ENCODE results near the gene NPHP3. TPM values are rescaled to one million over a fixed set of nuclear protein-coding genes. Genes with fewer than 3 reads are reported as not detected.

The NPHP3 gene
- total and polyA plus RNA-seq, 2 donors (not counting 1 experiment from before 2014, with no cell fraction given) = 18.4 to 47.8 TPM

GRCh38 chr3:132694991-132695390 is 27.2 kb downstream of the NPHP3 start:
- Histone ChIP-seq H3K4me2 (replicated peaks; ENCODE audit: low read depth, low read length, poor library complexity, severe bottlenecking) (no peak overlapping the region), H3K27ac (ENCODE audit: low read length in 2 of 2) (no peak overlapping the region), H3K27me3 (replicated peaks in 1 of 4; ENCODE audit: control extremely low read depth in 1 of 4, control insufficient read depth in 3 of 4, insufficient read depth in 4 of 4, low read length in 3 of 4) (no peaks in the 10 kb centered on the region), H3K4me3 (ENCODE audit: control extremely low read depth in 1 of 5, extremely low read depth in 1 of 5, insufficient read depth in 1 of 5, low read depth in 2 of 5, low read length in 4 of 5) (no peak overlapping the region), H3K4me1 (ENCODE audit: control insufficient read depth in 2 of 2, insufficient read depth in 2 of 2, low read length in 2 of 2) (no peaks in the 10 kb centered on the region), H2AFZ (ENCODE audit: insufficient read depth, low read depth, low read length, poor library complexity, severe bottlenecking) (no peak overlapping the region), H3K36me3 (replicated peaks in 1 of 2; ENCODE audit: control extremely low read depth in 1 of 2, control insufficient read depth in 1 of 2, extremely low read depth in 1 of 2, insufficient read depth in 2 of 2, low read length in 1 of 2) (peaks cover 13 to 48% of the 10 kb centered on the region in 2 experiments), H4K20me1 (ENCODE audit: control insufficient read depth, insufficient read depth, low read length, poor library complexity, severe bottlenecking) (no peaks in the 10 kb centered on the region), H3K9ac (ENCODE audit: low read length) (no peak overlapping the region), H3K79me2 (ENCODE audit: control insufficient read depth, insufficient read depth, low read length) (no peaks in the 10 kb centered on the region), H3K9me3 (ENCODE audit: control extremely low read depth in 1 of 3, control insufficient read depth in 2 of 3, insufficient read depth in 1 of 3, low read length in 2 of 3) (no peaks in the 10 kb centered on the region)
- POLR2A ChIA-PET = no interaction called here
- no CpG with 5 or more reads among the region's 4 CpGs for WGBS (ENCODE audit: insufficient coverage)
- intact Hi-C loops (cut with micrococcal nuclease) = no loop called here
- CTCF ChIA-PET = no interaction called here
- no peak overlapping the region for H3K4me3 Mint-ChIP-seq
- TF ChIP-seq EZH2 (IDR thresholded peaks at IDR 0.05; ENCODE audit: borderline replicate concordance, insufficient read depth, low read depth, low read length, poor library complexity, severe bottlenecking) = no peak
- no peak for TF ChIP-seq CTCF (IDR thresholded peaks at IDR 0.05)
- DNase-seq = no peak
- H3K27ac Mint-ChIP-seq = no peak overlapping the region
- H3K4me1 Mint-ChIP-seq = no peaks in the 10 kb centered on the region
- H3K9me3 Mint-ChIP-seq (ENCODE audit: insufficient read depth) = no peaks in the 10 kb centered on the region
- ATAC-seq (ENCODE audit: low read depth) = no peak
- no peaks in the 10 kb centered on the region for H3K27me3 Mint-ChIP-seq

GRCh38 chr3:132690040-132690439 is 32.2 kb downstream of the NPHP3 start:
- Histone ChIP-seq H3K4me3 (ENCODE audit: control extremely low read depth in 1 of 5, extremely low read depth in 1 of 5, insufficient read depth in 1 of 5, low read depth in 2 of 5, low read length in 4 of 5) (no peak overlapping the region), H4K20me1 (ENCODE audit: control insufficient read depth, insufficient read depth, low read length, poor library complexity, severe bottlenecking) (no peaks in the 10 kb centered on the region), H3K27me3 (replicated peaks in 1 of 4; ENCODE audit: control extremely low read depth in 1 of 4, control insufficient read depth in 3 of 4, insufficient read depth in 4 of 4, low read length in 3 of 4) (no peaks in the 10 kb centered on the region), H3K79me2 (ENCODE audit: control insufficient read depth, insufficient read depth, low read length) (no peaks in the 10 kb centered on the region), H3K4me1 (ENCODE audit: control insufficient read depth in 2 of 2, insufficient read depth in 2 of 2, low read length in 2 of 2) (no peaks in the 10 kb centered on the region), H3K4me2 (replicated peaks; ENCODE audit: low read depth, low read length, poor library complexity, severe bottlenecking) (no peak overlapping the region), H3K9me3 (ENCODE audit: control extremely low read depth in 1 of 3, control insufficient read depth in 2 of 3, insufficient read depth in 1 of 3, low read length in 2 of 3) (peaks cover 0 to 1% (median 0%) of the 10 kb centered on the region in 3 donors), H3K36me3 (replicated peaks in 1 of 2; ENCODE audit: control extremely low read depth in 1 of 2, control insufficient read depth in 1 of 2, extremely low read depth in 1 of 2, insufficient read depth in 2 of 2, low read length in 1 of 2) (peaks cover 11 to 40% of the 10 kb centered on the region in 2 experiments), H3K9ac (ENCODE audit: low read length) (no peak overlapping the region), H3K27ac (ENCODE audit: low read length in 2 of 2) (no peak overlapping the region), H2AFZ (ENCODE audit: insufficient read depth, low read depth, low read length, poor library complexity, severe bottlenecking) (no peak overlapping the region)
- H3K9me3 Mint-ChIP-seq (ENCODE audit: insufficient read depth) = no peaks in the 10 kb centered on the region
- POLR2A ChIA-PET = no interaction called here
- no peak for DNase-seq
- CTCF ChIA-PET = no interaction called here
- H3K4me1 Mint-ChIP-seq = no peaks in the 10 kb centered on the region
- WGBS (ENCODE audit: insufficient coverage) = 100% methylated on average over 1 of the region's 4 CpGs
- no peak overlapping the region for H3K27ac Mint-ChIP-seq
- TF ChIP-seq CTCF (IDR thresholded peaks at IDR 0.05) (no peak), EZH2 (IDR thresholded peaks at IDR 0.05; ENCODE audit: borderline replicate concordance, insufficient read depth, low read depth, low read length, poor library complexity, severe bottlenecking) (no peak)
- ATAC-seq (ENCODE audit: low read depth) = no peak
- no peaks in the 10 kb centered on the region for H3K27me3 Mint-ChIP-seq
- no peak overlapping the region for H3K4me3 Mint-ChIP-seq
- intact Hi-C loops (cut with micrococcal nuclease) = no loop called here

Data from B cell (primary cell).